GM19463 (cell line): Measurements from ENCODE around the gene ARHGEF7.
"Not testable (repeated sequence)": the region's sequence is repeated elsewhere in the genome, so short reads cannot be mapped to it uniquely, and the experiment has no call there.

Experiments
- ATAC-seq: cut with Tn5 transposase; IDR thresholded peaks from one replicate; pipeline ENCODE4 v1.9.1; 2021; ENCODE audit warnings: mild to moderate bottlenecking, moderate library complexity; ENCODE audit not compliant: unreplicated experiment

Gene ARHGEF7

DNA sequence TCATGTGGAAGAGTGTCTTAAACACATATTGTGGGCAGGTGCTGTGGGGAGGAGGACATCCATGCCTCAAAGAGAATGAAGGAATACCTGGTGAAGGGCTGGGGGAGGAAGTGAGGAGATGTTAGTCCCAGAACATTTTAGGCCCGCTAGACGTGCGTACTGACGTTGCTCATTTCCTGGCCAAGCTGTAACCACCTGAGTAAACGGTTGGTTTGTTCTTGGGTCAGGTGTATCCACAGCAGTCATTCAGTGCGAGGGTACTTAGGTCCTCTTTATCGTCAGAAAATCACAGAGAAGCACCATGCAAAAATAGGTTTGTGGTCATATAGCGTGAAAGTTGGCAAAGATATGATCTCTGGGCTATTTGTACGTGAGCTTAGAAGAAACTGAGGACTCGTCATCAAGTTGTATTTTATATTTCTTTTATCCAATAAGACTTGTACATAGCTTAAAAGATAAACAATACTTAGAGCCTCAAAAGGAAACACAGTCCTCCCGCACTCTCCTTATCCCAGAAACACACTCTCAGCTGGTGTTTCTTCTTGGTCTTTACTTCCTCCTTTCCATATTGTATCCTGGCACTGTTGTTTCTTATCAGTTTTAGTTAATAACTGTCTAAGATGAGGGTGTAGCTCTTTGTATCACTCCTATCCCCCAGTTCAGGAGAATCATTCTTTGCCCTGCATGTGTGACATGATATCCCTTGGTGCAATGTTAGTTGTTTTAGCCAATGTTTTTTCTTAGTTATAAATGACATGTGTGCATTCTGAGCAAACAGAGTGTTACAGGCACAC, 52.0 kb downstream of the ARHGEF7 start:
- ATAC-seq = peak; percentile 30

DNA sequence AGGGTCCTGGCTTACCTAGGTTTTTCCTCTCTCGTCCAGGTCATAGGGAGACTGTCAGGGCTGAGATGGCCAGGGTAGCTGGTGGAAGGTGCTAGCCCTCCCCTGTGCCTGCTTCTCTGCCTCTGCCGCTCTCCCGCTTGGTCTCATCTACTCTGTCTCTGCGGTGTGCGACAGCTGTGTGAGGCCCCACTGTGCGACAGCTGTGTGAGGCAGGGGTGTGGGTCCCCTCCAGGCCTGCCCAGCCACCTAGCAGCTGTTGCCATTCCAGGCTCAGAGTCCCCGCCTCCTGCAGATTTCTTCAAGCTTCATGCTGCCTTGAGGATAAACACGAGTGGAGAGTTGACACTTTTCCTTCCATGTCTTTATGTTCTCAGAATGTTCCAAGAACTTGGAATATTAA, 53.0 kb downstream of the ARHGEF7 start:
- no peak for ATAC-seq

DNA sequence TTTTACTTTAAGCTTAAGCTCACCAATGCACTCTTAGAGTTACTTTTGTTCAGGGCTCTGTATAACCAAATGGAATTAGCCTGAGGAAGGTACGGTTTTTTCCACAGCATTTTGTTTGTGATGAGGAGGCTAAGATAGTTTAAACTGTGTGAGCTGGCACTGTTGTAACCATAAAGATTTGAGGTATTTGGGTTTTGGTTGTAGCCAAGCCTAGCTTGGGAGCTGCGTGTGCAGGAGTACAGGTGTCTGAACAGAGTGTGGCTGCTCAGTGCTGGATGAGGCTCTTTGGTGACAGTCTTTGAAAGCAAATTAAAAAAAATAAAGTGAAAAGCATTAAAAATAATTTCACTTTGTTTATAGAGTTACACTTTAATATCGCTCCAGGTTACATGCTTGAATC, 56.0 kb downstream of the ARHGEF7 start:
- no peak for ATAC-seq

DNA sequence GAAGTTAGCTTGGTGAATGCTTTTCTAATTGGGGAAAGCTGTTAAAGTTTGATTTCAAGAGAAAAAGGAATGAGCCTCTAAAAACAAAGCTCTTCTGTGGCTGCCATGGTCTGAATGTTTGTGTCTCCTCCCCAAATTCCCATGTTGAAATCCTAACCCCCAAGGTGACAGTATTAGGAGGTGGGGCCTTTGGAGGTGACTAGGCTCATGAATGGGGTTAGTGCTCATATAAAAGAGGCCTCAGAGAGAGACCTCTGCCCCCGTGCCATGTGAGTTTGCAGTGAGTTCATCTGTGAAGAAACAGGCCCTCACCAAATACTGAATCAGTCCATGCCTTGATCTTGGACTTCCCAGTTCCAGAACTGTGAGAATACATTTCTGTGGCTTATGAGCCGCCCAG, 56.5 kb downstream of the ARHGEF7 start:
- no peak for ATAC-seq

DNA sequence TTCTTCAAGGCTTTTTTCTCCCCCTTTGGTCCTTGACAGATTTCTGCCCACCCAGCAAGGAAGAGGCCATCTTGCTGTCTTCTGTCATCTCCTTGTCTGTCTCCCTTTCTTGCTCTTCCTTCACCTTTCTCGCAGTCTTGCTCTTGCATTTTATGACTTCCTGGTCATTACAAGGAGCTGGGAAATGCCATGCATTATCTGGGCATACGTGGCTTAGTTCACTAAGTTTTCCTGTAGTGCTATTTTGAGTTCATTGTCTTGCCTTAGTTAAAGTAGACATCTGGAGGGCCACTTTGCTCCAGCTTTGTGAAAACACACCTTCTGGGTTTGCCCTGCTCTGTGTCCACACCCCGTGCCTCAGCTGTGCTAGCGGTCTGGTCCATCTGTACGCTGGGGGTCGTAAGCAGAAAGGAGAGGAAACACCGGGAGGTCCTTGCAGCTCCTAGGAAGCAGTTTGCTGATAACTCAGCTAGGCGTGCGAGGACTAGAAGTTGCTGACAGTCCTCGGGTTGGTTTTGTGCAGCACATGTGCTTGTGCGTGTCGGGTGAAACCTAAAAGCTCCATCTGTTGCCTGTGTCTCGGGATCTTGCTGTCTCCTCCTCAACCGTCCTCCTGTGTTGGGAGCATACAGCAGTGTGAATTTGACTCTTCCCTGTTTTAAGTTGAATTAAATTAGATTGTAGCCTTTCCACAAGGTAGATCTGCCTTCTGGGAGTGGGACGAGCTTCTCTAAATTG, 59.4 kb downstream of the ARHGEF7 start:
- no peak for ATAC-seq

DNA sequence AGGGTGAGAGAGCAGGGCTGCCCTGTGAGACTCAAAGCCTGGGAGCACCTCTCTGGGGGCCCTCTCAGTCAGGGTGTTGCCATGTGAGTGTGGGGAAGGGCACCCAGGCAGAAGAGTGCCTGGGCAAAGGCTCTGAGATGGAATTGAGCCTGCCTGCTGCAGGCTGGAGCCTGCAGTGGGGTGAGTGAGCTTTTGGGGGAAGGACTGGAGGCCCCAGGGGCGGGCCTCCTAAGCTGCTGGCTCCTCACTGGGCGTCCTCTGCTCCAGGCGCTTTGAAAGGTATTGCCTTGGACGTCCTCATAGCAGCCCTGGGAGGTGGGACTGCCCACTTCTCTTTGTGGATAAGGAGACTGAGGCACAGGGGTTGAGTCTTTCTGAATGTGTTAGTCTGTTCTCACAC, 60.3 kb downstream of the ARHGEF7 start:
- no peak for ATAC-seq

DNA sequence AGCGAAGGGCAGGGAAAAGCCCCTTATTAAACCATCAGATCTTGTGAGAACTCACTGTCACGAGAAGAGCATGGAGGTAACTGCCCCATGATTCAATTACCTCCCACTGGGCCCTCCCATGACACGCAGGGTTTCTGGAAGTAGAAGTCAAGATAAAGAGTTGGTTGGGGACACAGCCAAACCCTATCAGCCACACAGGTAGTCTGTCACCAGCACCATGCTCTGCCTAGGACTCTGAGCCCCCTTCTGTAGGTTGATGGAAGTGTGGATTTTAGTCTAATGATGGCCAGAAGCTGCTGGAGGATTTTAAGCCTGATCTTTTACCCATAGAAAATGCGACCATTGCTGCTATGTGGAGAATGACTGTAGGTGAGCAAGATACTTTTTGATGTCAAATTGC, 60.8 kb downstream of the ARHGEF7 start:
- no peak for ATAC-seq

DNA sequence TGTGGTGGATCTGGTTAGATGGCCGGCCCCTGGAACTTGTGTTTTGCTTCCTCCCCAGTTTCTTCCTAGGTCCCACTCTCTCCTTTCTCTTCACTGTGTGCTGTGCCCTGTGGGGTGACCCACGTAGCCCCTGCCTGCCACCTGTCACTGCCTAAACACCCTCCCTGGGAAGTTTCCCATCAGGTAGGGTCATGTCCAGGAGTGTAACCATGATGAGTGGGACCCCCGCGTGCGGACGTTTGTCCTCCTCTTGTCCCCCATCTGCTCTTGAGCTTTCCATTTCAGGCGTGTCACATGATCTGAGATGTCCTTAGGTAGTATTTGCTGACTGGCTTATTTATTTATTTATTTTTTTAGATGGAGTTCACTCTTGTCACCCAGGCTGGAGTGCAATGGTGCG, 61.3 kb downstream of the ARHGEF7 start:
- ATAC-seq = no peak

DNA sequence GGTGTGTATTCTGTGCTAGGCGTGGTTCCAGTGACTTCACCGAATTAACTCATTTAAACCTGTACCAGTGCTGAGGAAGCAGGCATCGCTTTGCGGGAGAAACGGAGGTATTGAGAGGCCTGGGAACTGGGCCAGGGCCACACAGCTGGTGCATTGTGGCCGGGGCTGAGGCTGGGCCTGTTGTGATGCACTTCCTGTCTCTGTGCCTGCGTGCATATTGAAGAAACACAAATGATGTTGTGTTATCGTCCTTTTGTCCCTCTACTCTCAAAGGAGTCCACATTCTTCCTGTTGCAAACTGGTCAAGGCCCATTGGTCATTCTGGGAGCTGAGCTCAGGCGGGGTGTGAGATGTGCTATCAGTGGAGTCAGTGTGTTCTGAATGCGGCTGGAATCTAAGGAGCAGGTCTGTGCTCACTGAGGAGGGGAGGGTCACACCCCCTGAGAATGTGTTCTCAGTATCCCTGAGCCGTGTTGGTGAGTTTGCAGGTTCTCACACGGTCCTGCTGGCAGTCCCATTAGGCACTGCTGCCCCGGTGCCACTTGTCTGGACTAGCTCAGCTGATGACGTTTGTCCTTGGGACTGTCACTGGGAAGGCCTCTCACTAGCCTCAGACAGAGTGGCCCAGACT, 62.1 kb downstream of the ARHGEF7 start:
- ATAC-seq = peak; percentile 65

DNA sequence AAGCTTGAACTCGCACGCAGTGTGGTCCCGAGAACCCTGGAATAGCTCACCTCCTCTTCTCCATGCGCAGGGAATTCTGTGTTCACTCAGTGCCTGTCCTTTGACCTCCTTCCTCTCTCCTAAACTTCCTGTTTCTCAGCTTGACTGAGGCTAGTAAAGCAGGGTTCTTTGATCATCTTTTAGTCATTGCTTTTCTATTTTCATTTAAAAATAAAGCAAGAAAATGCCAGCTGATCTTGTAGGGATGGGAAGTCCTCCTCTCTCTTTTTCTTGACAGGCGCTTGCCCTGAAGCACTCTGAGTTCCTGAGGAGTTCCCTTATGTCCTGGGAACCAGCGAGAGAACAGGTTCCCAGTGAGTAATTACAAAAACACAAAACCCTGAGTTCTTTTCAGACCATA, 62.8 kb downstream of the ARHGEF7 start:
- ATAC-seq = no peak

DNA sequence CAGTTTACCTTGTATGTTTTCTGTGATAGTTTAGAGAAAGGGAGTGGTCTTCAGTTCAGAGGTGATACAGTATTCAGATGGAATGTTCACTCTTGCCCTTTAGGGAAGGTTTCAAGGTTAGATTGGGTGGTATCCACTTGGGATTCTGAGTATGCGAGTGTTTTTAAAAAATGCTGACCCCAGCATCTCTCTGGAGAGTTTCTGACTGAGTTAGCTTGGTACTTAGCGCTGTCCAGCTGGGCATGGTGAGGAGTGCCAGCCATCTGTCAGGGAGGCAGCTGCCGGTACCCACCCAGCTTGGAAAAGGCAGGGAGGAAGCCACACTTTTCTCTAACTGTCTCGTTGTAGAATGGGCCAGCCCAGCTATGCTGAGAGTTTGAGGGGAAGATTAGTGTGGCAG, 63.3 kb downstream of the ARHGEF7 start:
- ATAC-seq = no peak

DNA sequence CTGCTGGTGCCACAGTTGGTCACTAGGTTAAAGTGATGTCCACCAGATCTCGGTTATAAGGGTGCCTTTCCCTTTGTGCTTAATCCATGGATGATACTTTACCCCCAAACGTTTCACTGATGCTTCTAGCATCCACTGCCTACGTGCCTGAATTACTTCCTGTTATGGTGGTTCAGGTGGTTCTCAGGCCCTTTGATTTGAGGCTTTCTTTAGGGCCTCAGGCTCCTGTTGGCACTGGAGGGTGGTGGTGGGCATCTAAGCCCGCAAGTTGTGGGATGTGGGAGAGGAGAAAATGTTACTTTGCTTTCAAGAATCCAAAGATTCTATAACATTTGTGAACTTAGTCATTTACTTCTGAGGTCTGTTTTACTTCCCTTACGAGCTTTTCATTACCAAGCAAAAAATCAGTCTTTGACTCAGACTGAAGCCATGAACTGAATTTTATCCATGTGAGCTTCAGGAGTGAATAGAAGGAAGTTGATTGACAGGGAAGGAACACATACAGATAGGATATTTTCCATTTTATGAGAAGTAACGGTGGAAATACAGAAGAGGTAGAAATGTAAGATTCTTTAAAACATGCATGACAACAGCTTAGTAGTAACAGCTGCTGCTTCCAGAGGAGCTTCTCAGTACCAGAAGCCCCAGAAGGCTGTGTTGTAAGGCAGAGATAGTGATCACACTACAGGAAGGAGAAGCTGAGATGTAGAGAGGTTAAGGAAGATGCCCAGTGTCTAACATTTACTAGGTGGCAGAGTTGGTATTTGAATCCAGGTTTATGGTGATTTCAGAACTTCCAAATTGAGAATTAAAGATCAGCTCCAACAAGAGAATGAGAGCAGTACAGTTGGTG, 65.0 kb downstream of the ARHGEF7 start:
- no peak for ATAC-seq

DNA sequence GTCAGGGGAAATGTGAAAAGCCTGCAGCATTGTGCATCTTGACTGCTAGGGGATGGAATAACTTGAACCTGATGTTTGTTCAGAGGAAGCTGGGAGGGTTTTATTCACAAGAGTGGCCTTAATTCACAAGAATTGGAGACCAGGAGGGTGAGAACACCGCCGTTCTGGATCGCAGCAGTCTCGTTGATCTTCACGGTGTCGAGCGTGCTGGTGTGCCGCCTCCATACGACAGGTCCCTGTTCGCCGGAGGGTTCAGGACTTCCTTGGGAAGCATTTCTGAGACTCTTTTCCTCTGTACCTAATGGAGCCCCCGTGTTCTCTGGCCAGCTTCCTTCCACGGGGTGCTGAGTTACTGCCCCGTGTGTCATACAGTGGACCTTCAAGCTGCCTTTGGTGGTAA, 66.9 kb downstream of the ARHGEF7 start:
- ATAC-seq = no peak

DNA sequence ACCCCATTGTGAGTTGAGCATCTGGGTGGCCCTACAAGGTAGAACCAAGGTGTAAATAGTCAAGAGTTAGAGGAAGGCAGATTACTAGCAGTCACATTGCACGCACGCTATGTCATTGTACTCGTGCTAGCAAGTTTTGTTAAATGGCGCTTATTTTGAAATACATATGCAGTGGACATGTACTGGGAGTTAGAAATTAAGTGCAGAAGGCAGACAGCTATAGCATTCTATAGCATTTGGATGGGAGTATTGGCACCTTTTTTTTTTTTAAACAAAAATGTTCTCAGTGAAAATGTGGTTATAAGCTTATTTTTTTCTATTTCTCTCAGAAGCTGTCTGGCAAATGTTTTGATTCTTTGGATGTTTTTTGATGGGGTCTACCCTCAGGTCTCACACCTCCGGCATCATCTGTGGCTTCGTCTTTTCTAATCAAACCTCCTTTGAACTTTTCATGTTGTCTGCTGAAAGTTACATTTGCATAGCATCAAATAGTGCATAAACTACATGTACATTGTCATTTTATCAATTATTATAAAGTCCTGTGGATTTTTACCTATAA, 68.1 kb downstream of the ARHGEF7 start:
- ATAC-seq = no peak

DNA sequence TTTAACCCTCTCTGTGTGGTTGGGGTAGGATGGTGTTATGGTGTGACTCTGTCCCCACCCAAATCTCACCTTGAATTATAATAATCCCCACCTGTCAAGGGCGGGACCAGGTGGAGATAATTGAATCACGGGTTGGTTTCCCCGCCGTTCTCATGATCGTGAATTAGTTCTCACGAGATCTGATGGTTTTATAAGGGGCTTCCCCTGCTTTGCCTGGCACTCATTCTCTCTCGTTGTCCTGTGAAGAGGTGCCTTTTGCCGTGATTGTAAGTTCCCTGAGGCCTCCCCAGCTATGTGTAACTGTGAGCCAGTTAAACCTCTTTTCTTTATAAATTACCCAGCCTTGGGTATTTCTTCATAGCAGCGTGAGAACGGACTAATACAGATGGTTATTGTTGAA, 68.8 kb downstream of the ARHGEF7 start:
- no peak for ATAC-seq

DNA sequence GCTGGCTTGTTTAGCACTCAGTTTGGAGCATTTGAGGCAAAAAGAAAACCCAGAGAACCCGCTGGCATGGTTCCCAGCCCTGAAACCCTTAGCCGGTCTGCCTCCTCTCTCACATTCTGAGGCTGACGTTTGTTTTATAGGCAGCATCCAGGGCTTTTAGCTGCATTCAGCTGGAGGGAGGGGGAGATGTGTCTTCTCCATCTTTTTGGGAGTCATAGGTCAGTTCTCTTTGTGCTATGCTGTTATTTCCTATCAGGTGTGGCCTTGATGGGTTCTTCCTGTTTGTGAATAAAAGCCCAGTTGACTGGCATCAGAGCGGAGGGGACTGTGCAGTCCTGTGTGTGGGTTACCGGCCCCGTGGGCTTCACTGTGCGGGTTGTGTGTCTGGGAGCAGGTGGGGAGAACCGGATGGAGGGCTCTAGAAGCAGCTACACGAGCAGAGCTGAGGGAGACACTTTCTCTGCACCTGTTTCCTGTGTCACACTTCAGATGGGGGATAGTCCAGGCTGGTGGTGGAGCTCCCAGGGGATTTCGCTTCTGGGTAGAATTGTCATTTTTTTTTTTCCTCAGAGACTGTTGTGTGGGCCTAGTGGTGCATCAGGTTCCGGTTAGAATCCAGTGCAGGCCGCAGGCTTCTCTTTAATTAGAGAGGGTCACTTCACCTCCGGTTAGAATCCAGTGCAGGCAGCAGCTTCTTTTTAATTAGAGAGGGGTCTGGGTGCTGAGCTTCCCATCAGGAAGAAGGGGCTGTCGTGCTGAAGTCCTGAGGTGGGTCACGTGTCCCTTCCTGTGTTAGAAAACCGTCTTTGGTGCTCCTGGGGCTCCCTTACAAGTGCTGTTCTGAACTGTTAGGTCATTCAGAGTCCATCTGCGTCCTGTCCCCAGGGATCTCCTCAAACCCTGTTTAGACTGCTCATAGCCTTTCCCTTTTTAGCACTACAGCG, 69.6 kb downstream of the ARHGEF7 start:
- ATAC-seq = peak; percentile 75

DNA sequence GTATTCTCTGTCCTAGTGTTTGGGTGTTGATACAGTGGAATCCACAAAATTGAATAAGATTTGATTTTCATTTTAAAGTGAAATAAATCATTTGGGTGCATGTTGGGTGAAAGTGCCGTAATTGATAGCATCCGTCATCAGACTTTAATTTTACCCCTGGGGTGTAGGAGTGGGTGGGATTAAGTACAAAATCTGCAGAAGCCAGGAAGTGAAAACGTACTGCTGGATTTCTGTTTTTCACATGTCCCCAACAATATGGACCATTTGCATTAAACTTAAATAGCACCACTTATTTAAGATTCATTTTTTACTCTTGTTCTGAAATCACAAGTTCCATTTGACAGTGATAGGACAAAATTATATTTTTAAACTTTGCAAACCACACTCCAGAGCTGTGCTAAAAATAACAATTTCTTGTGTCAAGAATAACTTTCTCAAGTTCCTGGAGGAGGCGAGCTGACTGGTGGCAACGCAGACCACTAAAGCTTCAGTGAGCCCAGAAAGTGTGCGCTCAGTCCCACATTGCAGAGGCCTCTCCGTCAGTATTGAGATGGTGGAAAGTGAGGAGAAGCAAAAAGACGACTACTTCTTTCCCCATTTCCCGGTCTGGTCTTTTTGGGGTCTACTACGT, 71.3 kb downstream of the ARHGEF7 start:
- no peak for ATAC-seq

DNA sequence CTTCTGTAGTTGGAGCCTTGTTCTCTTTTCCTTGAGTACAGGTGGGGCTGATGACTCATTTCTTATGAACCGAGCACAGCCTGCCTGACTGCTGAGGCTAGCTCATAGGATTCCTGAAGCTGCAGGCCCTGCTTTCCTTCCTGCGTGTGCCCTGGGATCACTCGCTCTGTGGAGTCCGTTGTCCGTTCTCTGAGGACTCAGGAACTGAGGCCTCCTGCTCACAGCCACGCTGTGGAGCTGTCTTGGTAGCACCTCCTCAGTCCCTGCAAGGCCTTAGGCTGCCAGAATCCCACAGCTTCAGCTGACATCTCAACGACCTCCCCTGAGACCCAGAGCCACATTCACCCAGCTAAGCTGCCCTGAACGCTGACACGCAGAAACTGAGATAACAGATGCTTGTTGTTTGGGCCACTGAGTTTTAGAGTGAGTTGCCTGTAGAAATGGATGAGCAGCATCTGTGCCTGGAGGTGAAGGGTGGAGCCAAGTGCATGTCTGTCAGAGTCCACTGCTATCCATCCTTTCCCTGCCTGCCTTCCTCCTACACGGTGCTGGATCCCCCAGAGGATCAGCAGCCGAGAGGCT, 72.9 kb downstream of the ARHGEF7 start:
- ATAC-seq = no peak

DNA sequence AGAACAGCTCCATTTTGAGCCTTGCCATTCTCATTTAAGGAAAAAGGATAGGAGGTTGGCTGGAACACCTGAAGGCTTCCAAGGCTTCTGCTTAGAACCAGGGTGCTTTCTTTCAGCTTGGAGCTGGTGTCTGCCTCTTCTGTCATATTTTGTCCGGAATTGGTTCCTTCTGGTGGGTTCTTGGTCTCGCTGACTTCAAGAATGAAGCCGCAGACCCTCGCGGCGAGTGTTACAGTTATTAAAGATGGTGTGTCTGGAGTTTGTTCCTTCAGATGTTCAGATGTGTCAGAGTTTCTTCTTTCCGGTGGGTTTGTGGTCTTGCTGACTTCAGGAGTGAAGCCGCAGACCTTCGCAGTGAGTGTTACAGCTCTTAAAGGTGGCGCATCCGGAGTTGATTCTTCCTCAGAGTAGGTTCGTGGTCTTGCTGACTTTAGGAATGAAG, 74.0 kb downstream of the ARHGEF7 start:
- not testable (repeated sequence) for ATAC-seq
